Hypothalamus (tissue), 51 donors: Measurements from ENCODE around the gene PLEKHG4B.
"Not testable (repeated sequence)": the region's sequence is repeated elsewhere in the genome, so short reads cannot be mapped to it uniquely, and the experiment has no call there.

Source experiments
- DNase-seq, 51 donors: peaks; one replicate each; lab custom pipeline; 2025; lab: John Stamatoyannopoulos, UW

PLEKHG4B gene

GRCh38 chr5:90590-91547 is 1.1 kb upstream of the PLEKHG4B start:
- no peak for DNase-seq

GRCh38 chr5:92401-93220 is 643 bp downstream of the PLEKHG4B start:
- no peak for DNase-seq

GRCh38 chr5:93221-93980 is 1.4 kb downstream of the PLEKHG4B start:
- DNase-seq = no peak

- no peak for DNase-seq
Observed at GRCh38 chr5:94113-94892, 2.3 kb downstream of the PLEKHG4B start.

- no peak for DNase-seq
Observed at GRCh38 chr5:95241-95980, 3.4 kb downstream of the PLEKHG4B start.

- no peak for DNase-seq
Observed at GRCh38 chr5:96976-97660, 5.2 kb downstream of the PLEKHG4B start.

GRCh38 chr5:99815-100214 is 7.8 kb downstream of the PLEKHG4B start:
- DNase-seq = no peak

GRCh38 chr5:102411-103043 is 10.6 kb downstream of the PLEKHG4B start:
- no peak for DNase-seq

GRCh38 chr5:104106-104505 is 12.1 kb downstream of the PLEKHG4B start:
- not testable (repeated sequence) for DNase-seq

- DNase-seq = no peak
Observed at GRCh38 chr5:104778-105296, 12.9 kb downstream of the PLEKHG4B start.

- DNase-seq = no peak
Observed at GRCh38 chr5:105504-106070, 13.6 kb downstream of the PLEKHG4B start.

- no peak for DNase-seq
Observed at GRCh38 chr5:106587-106986, 14.6 kb downstream of the PLEKHG4B start.

GRCh38 chr5:107526-107925 is 15.6 kb downstream of the PLEKHG4B start:
- DNase-seq = no peak

GRCh38 chr5:109826-110225 is 17.9 kb downstream of the PLEKHG4B start:
- DNase-seq = no peak

- no peak for DNase-seq
Observed at GRCh38 chr5:110270-110888, 18.4 kb downstream of the PLEKHG4B start.

GRCh38 chr5:111171-111570 is 19.2 kb downstream of the PLEKHG4B start:
- no peak for DNase-seq

GRCh38 chr5:119486-120097 is 27.6 kb downstream of the PLEKHG4B start:
- DNase-seq = no peak
